Uterus (tissue), 4 donors: Measurements from ENCODE around the gene GIPC2. TPM values are rescaled to one million over a fixed set of nuclear protein-coding genes. Genes with fewer than 3 reads are reported as not detected.
A peak's percentile ranks its signal among the peaks of the same experiment; 100 is the strongest.

Experiments
- DNase-seq, 2 donors: peaks; one replicate each; pipeline ENCODE4 v3.0.0-alpha.2; 2019 to 2020
- H3K27ac ChIP-seq, 2 donors: fragments of 200-600 bp; sonication (generic); 1 replicate in 1 of 2; 2 replicates in 1 of 2; pipeline ENCODE4 v1.5.1; 2016 to 2018
- H3K27me3 ChIP-seq, 2 donors: fragments of 200-600 bp; sonication (generic); one replicate each; pipeline ENCODE4 v1.5.1; 2018 to 2019; ENCODE audit warnings: control low read depth in 1 of 2
- H3K36me3 ChIP-seq, 2 donors: fragments of 200-600 bp; sonication (generic); one replicate each; pipeline ENCODE4 v1.5.1; 2019; ENCODE audit warnings: control low read depth in 1 of 2
- H3K4me1 ChIP-seq, 2 donors: fragments of 200-600 bp; sonication (generic); one replicate each; pipeline ENCODE4 v1.5.1; 2018 to 2019; ENCODE audit warnings: control low read depth in 1 of 2
- H3K4me3 ChIP-seq, 2 donors: fragments of 200-600 bp; sonication (generic); 1 replicate in 1 of 2; 2 replicates in 1 of 2; pipeline ENCODE4 v1.5.1; 2018 to 2019; ENCODE audit warnings: mild to moderate bottlenecking in 1 of 2
- H3K9me3 ChIP-seq, 2 donors: fragments of 200-600 bp; sonication (generic); one replicate each; pipeline ENCODE4 v1.5.1; 2019; ENCODE audit warnings: control low read depth in 1 of 2
- POLR2A ChIP-seq, 2 donors: fragments of 450-650 bp; IDR thresholded peaks; one replicate each; pipeline ENCODE4 v1.6.1; 2016; ENCODE audit warnings: antibody characterized with exemption in 2 of 2, mild to moderate bottlenecking in 1 of 2, moderate library complexity in 1 of 2
- intact Hi-C: fragments of 100-400 bp; cut with DNase I; formaldehyde crosslinking; loops from one replicate; pipeline ENCODE4 v1.15.1; 2023; ENCODE audit warnings: low total_unique reads
- total RNA-seq, 4 donors: library from RNA; depleted of rRNA in 3 of 4; stranded (reverse); fragments of >200 nt in 3 of 4; gene quantifications; one replicate each; pipeline versions ENCODE4 v1.1.0 to v1.2.4, GENCODE V29; 2014 to 2023
- TF ChIP-seq, protein P1 (sequence below), 4 experiments: fragments of 200-600 bp in 2 of 4; fragments of 450-650 bp in 2 of 4; sonication (generic) in 2 of 4; IDR thresholded peaks; one replicate each; pipeline ENCODE4 v1.5.1; 2016 to 2019; ENCODE audit warnings: antibody characterized with exemption in 4 of 4, mild to moderate bottlenecking in 2 of 4, moderate library complexity in 1 of 4
- donor health status: DM: yes; HTN: yes; CAD: no.

The GIPC2 gene
- total RNA-seq, 4 donors from 2014 or later, result 3.6 to 8.2 (median 5.8) TPM

DNA sequence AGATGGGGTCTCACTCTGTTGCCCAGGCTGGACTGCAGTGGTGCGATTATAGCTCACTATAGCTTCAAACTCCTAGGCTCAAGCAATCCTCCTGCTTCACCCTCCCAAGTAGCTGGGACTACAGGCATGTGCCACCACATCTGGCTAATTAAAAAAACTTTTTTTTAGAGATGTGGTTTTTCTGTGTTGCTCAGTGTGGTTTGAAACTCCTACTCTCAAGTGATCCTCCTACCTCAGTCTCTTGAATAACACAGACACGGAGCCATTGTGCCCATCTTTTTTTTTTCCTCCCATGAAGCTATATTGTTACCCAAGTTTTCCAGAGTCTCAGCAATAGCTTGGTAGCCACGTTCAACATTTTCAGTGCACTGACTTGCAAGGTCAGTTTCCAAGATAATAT, 2.7 kb downstream of the GIPC2 start:
- Histone ChIP-seq H3K27ac (peak overlapping the region in 1 of 2 donors; percentile 72), H3K36me3 (no peaks in the 10 kb centered on the region), H3K4me3 (no peak overlapping the region), H3K27me3 (no peaks in the 10 kb centered on the region), H3K9me3 (no peaks in the 10 kb centered on the region), H3K4me1 (no peaks in the 10 kb centered on the region)
- intact Hi-C loops, result no loop called here
- no peak for DNase-seq
- TF ChIP-seq, protein P1, sequence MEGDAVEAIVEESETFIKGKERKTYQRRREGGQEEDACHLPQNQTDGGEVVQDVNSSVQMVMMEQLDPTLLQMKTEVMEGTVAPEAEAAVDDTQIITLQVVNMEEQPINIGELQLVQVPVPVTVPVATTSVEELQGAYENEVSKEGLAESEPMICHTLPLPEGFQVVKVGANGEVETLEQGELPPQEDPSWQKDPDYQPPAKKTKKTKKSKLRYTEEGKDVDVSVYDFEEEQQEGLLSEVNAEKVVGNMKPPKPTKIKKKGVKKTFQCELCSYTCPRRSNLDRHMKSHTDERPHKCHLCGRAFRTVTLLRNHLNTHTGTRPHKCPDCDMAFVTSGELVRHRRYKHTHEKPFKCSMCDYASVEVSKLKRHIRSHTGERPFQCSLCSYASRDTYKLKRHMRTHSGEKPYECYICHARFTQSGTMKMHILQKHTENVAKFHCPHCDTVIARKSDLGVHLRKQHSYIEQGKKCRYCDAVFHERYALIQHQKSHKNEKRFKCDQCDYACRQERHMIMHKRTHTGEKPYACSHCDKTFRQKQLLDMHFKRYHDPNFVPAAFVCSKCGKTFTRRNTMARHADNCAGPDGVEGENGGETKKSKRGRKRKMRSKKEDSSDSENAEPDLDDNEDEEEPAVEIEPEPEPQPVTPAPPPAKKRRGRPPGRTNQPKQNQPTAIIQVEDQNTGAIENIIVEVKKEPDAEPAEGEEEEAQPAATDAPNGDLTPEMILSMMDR (IDR thresholded peaks at IDR 0.05), result no peak
- TF ChIP-seq POLR2A (IDR thresholded peaks at IDR 0.05), result no peak

DNA sequence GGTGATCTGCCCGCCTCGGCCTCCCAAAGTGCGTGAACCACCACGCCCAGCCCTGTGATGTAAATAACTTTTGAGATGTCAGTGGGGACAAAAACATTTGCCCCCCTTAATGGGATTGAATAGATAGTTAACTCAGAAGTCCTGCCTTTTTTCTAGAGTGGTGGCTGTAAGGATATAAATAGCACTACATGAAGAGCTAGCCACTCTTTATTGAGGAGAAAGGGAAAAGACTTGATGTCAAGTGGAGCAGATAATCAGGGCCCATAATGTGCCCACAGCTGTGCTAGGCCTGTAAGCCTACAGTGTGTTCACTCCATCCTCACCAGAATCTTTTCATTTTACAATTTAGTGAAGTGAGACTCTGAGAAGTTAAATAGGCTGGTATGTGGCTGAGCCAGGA, 3.6 kb downstream of the GIPC2 start:
- Histone ChIP-seq H3K27ac (no peak overlapping the region), H3K27me3 (no peaks in the 10 kb centered on the region), H3K9me3 (no peaks in the 10 kb centered on the region), H3K36me3 (no peaks in the 10 kb centered on the region), H3K4me3 (no peak overlapping the region), H3K4me1 (no peaks in the 10 kb centered on the region)
- no peak for DNase-seq
- intact Hi-C loops, result no loop called here
- TF ChIP-seq POLR2A (IDR thresholded peaks at IDR 0.05), result no peak
- TF ChIP-seq, protein P1 (IDR thresholded peaks at IDR 0.05), result no peak

DNA sequence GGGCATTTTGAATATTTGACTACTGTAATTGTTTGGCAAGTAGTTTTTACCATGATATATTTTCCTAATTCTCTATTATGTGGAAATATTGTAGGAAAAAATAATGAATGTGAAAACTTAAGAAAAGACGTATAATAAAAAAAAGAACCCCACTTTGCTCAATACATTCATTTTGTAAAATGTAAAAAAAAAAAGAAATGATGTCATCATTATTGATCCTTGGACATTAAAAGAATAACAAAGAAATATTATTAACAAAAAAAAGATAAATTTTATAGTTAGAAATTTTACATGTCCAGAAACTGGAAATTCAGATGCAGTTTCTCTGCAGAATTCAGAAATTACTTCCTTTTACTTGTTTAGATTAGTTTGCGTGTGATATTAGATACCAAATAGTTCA, 5.2 kb downstream of the GIPC2 start:
- no peak for DNase-seq
- H3K9me3 ChIP-seq, result no peaks in the 10 kb centered on the region
- H3K4me1 ChIP-seq, result no peaks in the 10 kb centered on the region
- no peaks in the 10 kb centered on the region for H3K36me3 ChIP-seq
- no peak overlapping the region for H3K27ac ChIP-seq
- no peaks in the 10 kb centered on the region for H3K27me3 ChIP-seq
- no peak overlapping the region for H3K4me3 ChIP-seq
- TF ChIP-seq POLR2A (IDR thresholded peaks at IDR 0.05), result no peak
- TF ChIP-seq, protein P1 (IDR thresholded peaks at IDR 0.05), result no peak
- intact Hi-C loops, result no loop called here

DNA sequence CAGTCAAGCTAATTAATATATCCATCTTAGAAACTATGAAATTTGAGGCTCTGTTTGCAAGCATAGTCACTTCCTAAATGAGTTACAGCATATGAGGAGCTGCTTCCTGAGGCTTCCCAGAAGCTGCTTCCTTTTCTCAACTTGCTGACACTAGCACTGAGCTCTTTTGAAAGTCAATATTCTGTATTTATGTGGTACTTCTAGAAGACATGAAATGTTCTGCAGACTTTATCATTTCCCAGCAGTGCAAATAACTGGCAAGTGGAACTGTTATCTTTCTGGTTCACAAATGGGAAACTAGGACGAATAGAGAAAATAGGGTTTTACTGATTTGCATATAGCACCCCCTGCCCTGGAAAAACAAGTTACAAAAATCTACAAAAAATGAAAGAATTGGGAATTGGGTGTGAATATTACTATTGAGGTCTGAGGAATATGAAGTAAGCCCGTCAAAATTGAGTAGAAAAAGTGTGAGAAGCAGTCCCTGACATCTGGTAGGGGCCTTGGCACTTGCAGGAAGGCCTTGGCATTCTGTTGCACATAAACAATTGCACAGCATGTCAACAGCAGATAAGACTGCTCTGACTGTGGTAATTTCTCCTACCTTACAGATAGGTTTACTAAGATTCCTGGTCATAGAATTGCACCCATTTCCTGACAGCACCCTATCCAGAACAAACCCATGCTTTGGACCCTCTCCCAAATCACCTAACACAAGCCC, 7.1 kb downstream of the GIPC2 start:
- Histone ChIP-seq H3K36me3 (no peaks in the 10 kb centered on the region), H3K9me3 (no peaks in the 10 kb centered on the region), H3K27me3 (no peaks in the 10 kb centered on the region), H3K4me1 (no peaks in the 10 kb centered on the region), H3K4me3 (no peak overlapping the region), H3K27ac (peak overlapping the region in 1 of 2 donors; percentile 50)
- DNase-seq, result no peak
- TF ChIP-seq, protein P1 (IDR thresholded peaks at IDR 0.05), result no peak
- no peak for TF ChIP-seq POLR2A (IDR thresholded peaks at IDR 0.05)
- intact Hi-C loops, result no loop called here

DNA sequence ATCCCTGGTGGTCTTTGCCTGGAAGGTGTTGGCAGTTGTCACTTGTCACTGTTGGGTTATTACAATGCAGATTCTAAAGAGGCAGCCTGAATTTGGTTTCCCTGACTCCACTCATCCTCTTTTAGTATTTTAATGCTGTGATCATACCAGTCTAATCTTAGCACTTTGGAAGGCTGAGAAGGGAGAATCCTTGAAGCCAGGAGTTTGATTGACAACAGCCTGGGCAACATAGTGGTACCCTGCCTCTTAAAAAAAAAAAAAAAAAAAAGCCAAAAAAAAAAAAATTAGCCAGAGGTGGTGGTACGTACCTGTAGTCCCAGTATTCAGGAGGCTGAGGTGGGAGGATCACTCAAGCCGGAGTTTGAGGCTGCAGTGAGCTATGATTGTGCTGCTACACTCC, 7.7 kb downstream of the GIPC2 start:
- DNase-seq, result no peak
- no peak for TF ChIP-seq POLR2A (IDR thresholded peaks at IDR 0.05)
- TF ChIP-seq, protein P1 (IDR thresholded peaks at IDR 0.05), result no peak

More for the DNA sequence above, 7.7 kb downstream of the GIPC2 start:
- intact Hi-C loops, result no loop called here
- H3K27me3 ChIP-seq, result no peaks in the 10 kb centered on the region
- H3K36me3 ChIP-seq, result no peaks in the 10 kb centered on the region
- no peak overlapping the region for H3K4me3 ChIP-seq
- no peaks in the 10 kb centered on the region for H3K4me1 ChIP-seq
- H3K27ac ChIP-seq, result no peak overlapping the region
- no peaks in the 10 kb centered on the region for H3K9me3 ChIP-seq
